Medulla oblongata (tissue), 1 donor: ENCODE data around the gene AFG3L2.

Source experiments
- DNase-seq: peaks from one replicate; pipeline ENCODE4 v3.0.0-alpha.2; 2015; ENCODE audit errors: extremely low spot score

The AFG3L2 gene

GRCh38 chr18:12325726-12326245, 51.2 kb downstream of the AFG3L2 start:
- no peak for DNase-seq

GRCh38 chr18:12324991-12325725, 51.9 kb downstream of the AFG3L2 start:
- no peak for DNase-seq

- no peak for DNase-seq
Measured at GRCh38 chr18:12321333-12321732, 55.7 kb downstream of the AFG3L2 start.

GRCh38 chr18:12318857-12319256, 58.2 kb downstream of the AFG3L2 start:
- DNase-seq = no peak

- no peak for DNase-seq
Measured at GRCh38 chr18:12318334-12318697, 58.7 kb downstream of the AFG3L2 start.

GRCh38 chr18:12317664-12318333, 59.2 kb downstream of the AFG3L2 start:
- no peak for DNase-seq

GRCh38 chr18:12315911-12316310, 61.1 kb downstream of the AFG3L2 start:
- DNase-seq = no peak

GRCh38 chr18:12315490-12315889, 61.5 kb downstream of the AFG3L2 start:
- no peak for DNase-seq

GRCh38 chr18:12314591-12315305, 62.3 kb downstream of the AFG3L2 start:
- no peak for DNase-seq

- DNase-seq = no peak
Measured at GRCh38 chr18:12313530-12314245, 63.3 kb downstream of the AFG3L2 start.

- no peak for DNase-seq
Measured at GRCh38 chr18:12312976-12313375, 64.1 kb downstream of the AFG3L2 start.

GRCh38 chr18:12310762-12311161, 66.3 kb downstream of the AFG3L2 start:
- no peak for DNase-seq

- no peak for DNase-seq
Measured at GRCh38 chr18:12309683-12310198, 67.3 kb downstream of the AFG3L2 start.

GRCh38 chr18:12308386-12309100, 68.5 kb downstream of the AFG3L2 start:
- no peak for DNase-seq

- DNase-seq = no peak
Measured at GRCh38 chr18:12307701-12308385, 69.2 kb downstream of the AFG3L2 start, which contains the start of gene TUBB6. TSS of gene TUBB6 (plus strand) at chr18:12308241. CDS start at chr18:12308293, 52 bp downstream.

GRCh38 chr18:12306752-12307700, 70.0 kb downstream of the AFG3L2 start:
- no peak for DNase-seq

- DNase-seq = no peak
Measured at GRCh38 chr18:12305930-12306629, 70.9 kb downstream of the AFG3L2 start.

GRCh38 chr18:12305211-12305610, 71.8 kb downstream of the AFG3L2 start:
- DNase-seq = no peak
